Vagina (tissue), 2 donors: ENCODE measurements around the gene SNAP91.

Experiments
- CTCF ChIP-seq, 3 experiments: fragments of 450-650 bp in 2 of 3; fragments of 200-600 bp in 1 of 3; sonication (generic) in 1 of 3; IDR thresholded peaks; one replicate each; pipeline ENCODE4 v1.5.1; 2017 to 2019; ENCODE audit warnings: antibody characterized with exemption in 3 of 3, mild to moderate bottlenecking in 2 of 3, moderate library complexity in 2 of 3
- POLR2A ChIP-seq, 2 donors: fragments of 450-650 bp; IDR thresholded peaks; one replicate each; pipeline ENCODE4 v1.6.1; 2017; ENCODE audit warnings: antibody characterized with exemption in 2 of 2, mild to moderate bottlenecking in 2 of 2, moderate library complexity in 2 of 2

GRCh38 chr6:83685481-83685880, 23.4 kb downstream of the SNAP91 start:
- TF ChIP-seq POLR2A (IDR thresholded peaks at IDR 0.05), result no peak
- no peak for TF ChIP-seq CTCF (IDR thresholded peaks at IDR 0.05)
